ENCODE results near the gene ZDHHC20.

ZDHHC20 gene

GRCh38 chr13:21365574-21365973, 93.5 kb downstream of the ZDHHC20 start:
- DNase-seq (ENCODE audit: low read depth): no peak
- TF ChIP-seq CTCF (IDR thresholded peaks at IDR 0.05; ENCODE audit: insufficient read depth, low read depth, low read length, missing control alignments): no peak
- H3K4me3 ChIP-seq (ENCODE audit: low read length): no peak overlapping the region

- no peak for TF ChIP-seq CTCF (IDR thresholded peaks at IDR 0.05; ENCODE audit: insufficient read depth, low read depth, low read length, missing control alignments)
- no peak overlapping the region for H3K4me3 ChIP-seq (ENCODE audit: low read length)
- DNase-seq (ENCODE audit: low read depth): no peak
Observed at GRCh38 chr13:21364916-21365315, 94.2 kb downstream of the ZDHHC20 start.

- no peak for TF ChIP-seq CTCF (IDR thresholded peaks at IDR 0.05; ENCODE audit: insufficient read depth, low read depth, low read length, missing control alignments)
- no peak overlapping the region for H3K4me3 ChIP-seq (ENCODE audit: low read length)
- no peak for DNase-seq (ENCODE audit: low read depth)
Observed at GRCh38 chr13:21364357-21364756, 94.7 kb downstream of the ZDHHC20 start.

GRCh38 chr13:21362741-21363140, 96.4 kb downstream of the ZDHHC20 start:
- no peak for TF ChIP-seq CTCF (IDR thresholded peaks at IDR 0.05; ENCODE audit: insufficient read depth, low read depth, low read length, missing control alignments)
- H3K4me3 ChIP-seq (ENCODE audit: low read length): no peak overlapping the region
- DNase-seq (ENCODE audit: low read depth): no peak

GRCh38 chr13:21361706-21362105, 97.4 kb downstream of the ZDHHC20 start:
- no peak overlapping the region for H3K4me3 ChIP-seq (ENCODE audit: low read length)
- no peak for DNase-seq (ENCODE audit: low read depth)
- no peak for TF ChIP-seq CTCF (IDR thresholded peaks at IDR 0.05; ENCODE audit: insufficient read depth, low read depth, low read length, missing control alignments)

- no peak overlapping the region for H3K4me3 ChIP-seq (ENCODE audit: low read length)
- TF ChIP-seq CTCF (IDR thresholded peaks at IDR 0.05; ENCODE audit: insufficient read depth, low read depth, low read length, missing control alignments): no peak
- DNase-seq (ENCODE audit: low read depth): no peak
Observed at GRCh38 chr13:21361123-21361522, 98.0 kb downstream of the ZDHHC20 start.

- DNase-seq (ENCODE audit: low read depth): no peak
- H3K4me3 ChIP-seq (ENCODE audit: low read length): no peak overlapping the region
- TF ChIP-seq CTCF (IDR thresholded peaks at IDR 0.05; ENCODE audit: insufficient read depth, low read depth, low read length, missing control alignments): no peak
Observed at GRCh38 chr13:21360463-21360862, 98.6 kb downstream of the ZDHHC20 start.
